Measurements from ENCODE around the gene TFDP2.

Gene TFDP2

DNA sequence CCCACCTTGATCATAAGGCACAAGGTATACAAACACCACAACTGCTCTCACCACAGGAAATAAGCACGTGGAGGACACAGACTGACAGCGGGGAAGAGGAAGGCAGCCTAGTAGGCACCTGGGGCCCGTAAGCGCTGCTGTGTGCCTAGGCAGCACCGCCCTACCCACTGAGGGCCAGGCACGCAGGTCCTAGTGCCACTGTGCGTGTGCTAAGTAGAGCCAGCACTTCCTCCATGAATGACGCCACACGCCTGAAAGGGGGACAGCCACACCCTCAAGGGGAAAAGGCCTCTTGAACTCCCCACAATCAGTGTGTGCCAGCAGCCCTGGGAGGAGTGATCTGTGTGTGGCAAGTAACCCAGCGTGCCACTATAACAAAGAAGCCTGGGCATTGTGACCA, 199.9 kb downstream of the TFDP2 start:
- Histone ChIP-seq H2BK12ac (ENCODE audit: low read length) (no peak overlapping the region), H3K9ac (ENCODE audit: low read length) (no peak overlapping the region), H3K4me2 (ENCODE audit: low read length) (no peak overlapping the region), H2AK5ac (ENCODE audit: low read length) (no peak overlapping the region), H3K4me3 (ENCODE audit: low read depth, low read length) (no peak overlapping the region), H3K27me3 (ENCODE audit: insufficient read depth, low read length) (no peaks in the 10 kb centered on the region), H3K79me2 (ENCODE audit: control insufficient read depth, insufficient read depth, low read length, poor library complexity) (no peaks in the 10 kb centered on the region), H3K23ac (ENCODE audit: low read length) (no peak overlapping the region), H2BK120ac (ENCODE audit: insufficient read depth, low read length, poor library complexity) (no peak overlapping the region), H3K9me3 (ENCODE audit: insufficient read depth, low read depth, low read length) (no peaks in the 10 kb centered on the region), H4K8ac (ENCODE audit: low read depth, low read length) (no peak overlapping the region), H3K4ac (ENCODE audit: low read depth, low read length) (no peak overlapping the region), H3K36me3 (ENCODE audit: control insufficient read depth in 1 of 2, insufficient read depth in 2 of 2, low read length in 2 of 2) (no peaks in the 10 kb centered on the region), H3K4me1 (ENCODE audit: control insufficient read depth in 1 of 2, insufficient read depth in 2 of 2, low read length in 2 of 2) (peaks cover 1 to 4% of the 10 kb centered on the region in 2 experiments), H3K79me1 (ENCODE audit: low read length) (no peaks in the 10 kb centered on the region), H3K27ac (ENCODE audit: low read depth, low read length) (no peak overlapping the region), H4K91ac (ENCODE audit: low read depth, low read length) (no peak overlapping the region), H2AFZ (ENCODE audit: insufficient read depth, low read length, poor library complexity) (no peak overlapping the region), H3K18ac (ENCODE audit: low read length) (no peak overlapping the region), H3K14ac (ENCODE audit: low read length) (no peak overlapping the region), H2BK5ac (ENCODE audit: low read depth, low read length, poor library complexity) (no peak overlapping the region), H4K12ac (ENCODE audit: low read depth, low read length) (no peak overlapping the region)
- DNase-seq: no peak
- no CpG with 5 or more reads among the region's 10 CpGs for WGBS (ENCODE audit: extremely low coverage, insufficient coverage, insufficient read length)

DNA sequence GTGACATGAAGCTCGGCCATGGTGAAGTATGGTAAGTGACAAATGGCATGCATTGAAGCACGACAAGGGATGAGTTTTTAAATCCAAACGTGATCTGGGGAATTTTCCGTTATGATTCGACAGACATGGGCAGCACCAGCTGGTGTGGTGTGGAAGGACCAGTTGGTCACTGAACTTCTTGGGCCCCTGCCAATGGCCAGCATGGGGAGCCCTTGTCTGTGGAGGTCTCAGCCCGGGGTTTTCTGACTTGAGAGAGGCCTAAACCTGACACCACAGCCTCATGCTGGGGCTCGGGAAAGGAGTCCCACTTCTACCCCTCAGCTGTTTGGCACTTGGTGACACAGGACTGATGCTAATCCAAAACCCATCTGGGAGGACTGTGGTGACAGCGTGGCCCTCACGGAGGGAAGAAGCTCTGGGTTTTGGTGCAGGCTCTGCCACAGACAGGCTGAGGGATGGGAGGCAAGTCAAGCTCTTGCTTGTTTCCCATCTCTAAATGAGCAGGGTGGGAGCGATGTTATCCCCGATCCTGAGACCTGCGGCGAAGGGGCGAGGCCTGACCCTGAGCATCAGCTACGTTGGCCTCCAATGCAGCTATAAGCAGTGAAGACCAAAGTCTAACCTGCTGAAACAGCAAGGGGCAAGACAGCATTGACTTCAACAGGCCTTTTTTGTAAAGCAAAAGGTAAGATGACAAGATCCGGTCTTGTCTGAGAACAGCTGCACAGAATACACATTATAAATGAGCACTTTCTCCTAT, 203.4 kb downstream of the TFDP2 start:
- Histone ChIP-seq H2BK120ac (ENCODE audit: insufficient read depth, low read length, poor library complexity) (no peak overlapping the region), H3K9me3 (ENCODE audit: insufficient read depth, low read depth, low read length) (no peaks in the 10 kb centered on the region), H3K4ac (ENCODE audit: low read depth, low read length) (no peak overlapping the region), H4K12ac (ENCODE audit: low read depth, low read length) (no peak overlapping the region), H3K27ac (ENCODE audit: low read depth, low read length) (no peak overlapping the region), H3K18ac (ENCODE audit: low read length) (no peak overlapping the region), H3K14ac (ENCODE audit: low read length) (no peak overlapping the region), H3K27me3 (ENCODE audit: insufficient read depth, low read length) (no peaks in the 10 kb centered on the region), H3K36me3 (ENCODE audit: control insufficient read depth in 1 of 2, insufficient read depth in 2 of 2, low read length in 2 of 2) (no peaks in the 10 kb centered on the region), H2BK12ac (ENCODE audit: low read length) (no peak overlapping the region), H3K4me3 (ENCODE audit: low read depth, low read length) (no peak overlapping the region), H4K8ac (ENCODE audit: low read depth, low read length) (no peak overlapping the region), H3K9ac (ENCODE audit: low read length) (no peak overlapping the region), H2BK5ac (ENCODE audit: low read depth, low read length, poor library complexity) (no peak overlapping the region), H3K23ac (ENCODE audit: low read length) (no peak overlapping the region), H2AFZ (ENCODE audit: insufficient read depth, low read length, poor library complexity) (no peak overlapping the region), H3K79me1 (ENCODE audit: low read length) (no peaks in the 10 kb centered on the region), H3K4me1 (ENCODE audit: control insufficient read depth in 1 of 2, insufficient read depth in 2 of 2, low read length in 2 of 2) (peaks cover 1 to 2% of the 10 kb centered on the region in 2 experiments), H3K79me2 (ENCODE audit: control insufficient read depth, insufficient read depth, low read length, poor library complexity) (no peaks in the 10 kb centered on the region), H2AK5ac (ENCODE audit: low read length) (no peak overlapping the region), H3K4me2 (ENCODE audit: low read length) (no peak overlapping the region), H4K91ac (ENCODE audit: low read depth, low read length) (no peak overlapping the region)
- no peak for DNase-seq
- WGBS (ENCODE audit: extremely low coverage, insufficient coverage, insufficient read length): no CpG with 5 or more reads among the region's 16 CpGs

DNA sequence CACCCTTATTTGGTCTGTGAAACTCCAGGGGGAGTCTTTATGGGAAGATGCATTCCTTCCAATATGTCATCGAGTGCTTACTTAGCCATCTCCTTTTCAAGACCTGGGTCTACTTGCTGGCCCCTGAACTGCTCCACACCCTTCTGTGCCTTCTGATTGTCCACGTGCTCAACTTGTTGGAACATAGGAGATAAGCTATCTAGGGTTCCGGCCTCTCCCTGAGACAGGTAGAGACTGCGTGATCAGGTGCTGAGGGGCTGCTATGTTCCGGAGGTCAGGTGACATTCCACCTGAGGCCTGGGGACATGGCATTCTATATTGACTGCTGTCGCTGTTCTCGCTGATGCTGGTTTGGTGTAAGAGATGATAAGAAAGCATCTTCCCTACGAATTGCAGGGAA, 207.3 kb downstream of the TFDP2 start:
- Histone ChIP-seq H3K4me1 (ENCODE audit: control insufficient read depth in 1 of 2, insufficient read depth in 2 of 2, low read length in 2 of 2) (peaks cover 4% of the 10 kb centered on the region in 2 experiments), H3K27me3 (ENCODE audit: insufficient read depth, low read length) (no peaks in the 10 kb centered on the region), H3K4me2 (ENCODE audit: low read length) (no peak overlapping the region), H2BK120ac (ENCODE audit: insufficient read depth, low read length, poor library complexity) (no peak overlapping the region), H3K36me3 (ENCODE audit: control insufficient read depth in 1 of 2, insufficient read depth in 2 of 2, low read length in 2 of 2) (no peaks in the 10 kb centered on the region), H2BK12ac (ENCODE audit: low read length) (no peak overlapping the region), H3K9me3 (ENCODE audit: insufficient read depth, low read depth, low read length) (no peaks in the 10 kb centered on the region), H3K14ac (ENCODE audit: low read length) (no peak overlapping the region), H3K4ac (ENCODE audit: low read depth, low read length) (no peak overlapping the region), H2AK5ac (ENCODE audit: low read length) (no peak overlapping the region), H3K23ac (ENCODE audit: low read length) (no peak overlapping the region), H4K8ac (ENCODE audit: low read depth, low read length) (no peak overlapping the region), H3K27ac (ENCODE audit: low read depth, low read length) (no peak overlapping the region), H2BK5ac (ENCODE audit: low read depth, low read length, poor library complexity) (no peak overlapping the region), H2AFZ (ENCODE audit: insufficient read depth, low read length, poor library complexity) (no peak overlapping the region), H3K9ac (ENCODE audit: low read length) (no peak overlapping the region), H3K4me3 (ENCODE audit: low read depth, low read length) (no peak overlapping the region), H4K91ac (ENCODE audit: low read depth, low read length) (no peak overlapping the region), H3K18ac (ENCODE audit: low read length) (no peak overlapping the region), H3K79me1 (ENCODE audit: low read length) (no peaks in the 10 kb centered on the region), H3K79me2 (ENCODE audit: control insufficient read depth, insufficient read depth, low read length, poor library complexity) (no peaks in the 10 kb centered on the region), H4K12ac (ENCODE audit: low read depth, low read length) (no peak overlapping the region)
- no peak for DNase-seq
- WGBS (ENCODE audit: extremely low coverage, insufficient coverage, insufficient read length): no CpG with 5 or more reads among the region's 8 CpGs

DNA sequence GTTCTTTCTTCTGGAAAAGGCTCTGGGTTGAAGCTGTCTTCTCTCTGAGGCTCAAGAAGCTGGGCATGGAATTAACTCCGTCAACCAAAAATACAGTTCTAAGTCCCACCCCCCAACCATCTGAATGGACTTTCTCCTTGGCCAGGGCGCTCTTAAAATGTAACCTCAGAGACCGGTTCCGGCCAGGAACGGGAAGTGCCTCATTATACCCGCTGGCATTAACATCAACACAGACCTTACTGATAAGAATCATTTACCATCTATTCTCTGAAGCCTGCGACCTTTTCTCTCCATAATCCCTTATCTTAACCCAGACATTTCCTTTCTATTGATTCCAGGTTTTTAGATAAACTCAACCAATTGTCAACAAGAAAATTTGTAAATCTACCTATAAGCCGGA, 208.3 kb downstream of the TFDP2 start:
- H2AK5ac ChIP-seq (ENCODE audit: low read length): no peak overlapping the region
- H3K36me3 ChIP-seq (ENCODE audit: control insufficient read depth in 1 of 2, insufficient read depth in 2 of 2, low read length in 2 of 2): no peaks in the 10 kb centered on the region
- H3K9ac ChIP-seq (ENCODE audit: low read length): no peak overlapping the region
- no peak for DNase-seq
- no peak overlapping the region for H4K12ac ChIP-seq (ENCODE audit: low read depth, low read length)
- H3K79me1 ChIP-seq (ENCODE audit: low read length): no peaks in the 10 kb centered on the region
- H4K8ac ChIP-seq (ENCODE audit: low read depth, low read length): no peak overlapping the region
- H3K4ac ChIP-seq (ENCODE audit: low read depth, low read length): no peak overlapping the region
- no peaks in the 10 kb centered on the region for H3K79me2 ChIP-seq (ENCODE audit: control insufficient read depth, insufficient read depth, low read length, poor library complexity)
- H2AFZ ChIP-seq (ENCODE audit: insufficient read depth, low read length, poor library complexity): no peak overlapping the region
- H3K27me3 ChIP-seq (ENCODE audit: insufficient read depth, low read length): no peaks in the 10 kb centered on the region
- H3K23ac ChIP-seq (ENCODE audit: low read length): no peak overlapping the region
- H3K18ac ChIP-seq (ENCODE audit: low read length): no peak overlapping the region
- no CpG with 5 or more reads among the region's 8 CpGs for WGBS (ENCODE audit: extremely low coverage, insufficient coverage, insufficient read length)
- no peak overlapping the region for H3K4me3 ChIP-seq (ENCODE audit: low read depth, low read length)
- no peak overlapping the region for H2BK120ac ChIP-seq (ENCODE audit: insufficient read depth, low read length, poor library complexity)
- no peak overlapping the region for H2BK12ac ChIP-seq (ENCODE audit: low read length)
- H2BK5ac ChIP-seq (ENCODE audit: low read depth, low read length, poor library complexity): no peak overlapping the region
- no peak overlapping the region for H3K27ac ChIP-seq (ENCODE audit: low read depth, low read length)
- no peak overlapping the region for H3K4me2 ChIP-seq (ENCODE audit: low read length)
- H4K91ac ChIP-seq (ENCODE audit: low read depth, low read length): no peak overlapping the region
- peaks cover 4% of the 10 kb centered on the region in 2 experiments for H3K4me1 ChIP-seq (ENCODE audit: control insufficient read depth in 1 of 2, insufficient read depth in 2 of 2, low read length in 2 of 2)
- H3K9me3 ChIP-seq (ENCODE audit: insufficient read depth, low read depth, low read length): no peaks in the 10 kb centered on the region
- no peak overlapping the region for H3K14ac ChIP-seq (ENCODE audit: low read length)
